HCT116 (cell line): ENCODE measurements around the gene TAS2R60. TPM values are rescaled to one million over a fixed set of nuclear protein-coding genes. Genes with fewer than 3 reads are reported as not detected.

Experiments
- ATAC-seq: fragments of 200-7000 bp; cut with Tn5 transposase; 2 replicates; pipeline ENCODE4 v1.9.1; 2020; ENCODE audit warnings: mild to moderate bottlenecking, moderate library complexity
- BruUV-seq: library from RNA; stranded (reverse); fragments of 400-500 nt; replicated peaks from 2 replicates; lab custom pipeline; 2021; lab: Mats Ljungman, UMichigan
- CTCF ChIA-PET: fragments of 300-600 bp; sonication (Branson Sonifier 250); formaldehyde crosslinking; loops from one replicate; lab custom pipeline; 2021; ENCODE audit warnings: antibody characterized with exemption; lab: Charles Lee
- POLR2A ChIA-PET: fragments of 300-600, 350-600 bp; sonication (Branson Sonifier 250); formaldehyde crosslinking; loops from one replicate; lab custom pipeline; 2021; ENCODE audit warnings: antibody characterized with exemption; lab: Charles Lee
- RAD21 ChIA-PET, 2 experiments: fragments of 300-600 bp; sonication (Branson Sonifier 250); formaldehyde crosslinking; loops; one replicate each; lab custom pipeline; 2023; ENCODE audit warnings: low total read pairs in 2 of 2; ENCODE audit not compliant: uncharacterized antibody in 2 of 2, unreplicated experiment in 2 of 2, low non-redundant PET in 1 of 2; lab: Charles Lee
- DNase-seq: peaks from one replicate; pipeline ENCODE4 v3.0.0-alpha.2; 2010; ENCODE audit warnings: low read depth, low spot score
- H2AFZ ChIP-seq: fragments of 200-600 bp; shearing (Covaris generic), sonication (generic); 2 replicates; pipeline ENCODE4 v1.6.1; 2017; ENCODE audit warnings: low read depth, mixed run types, mixed read lengths, antibody characterized with exemption, low read length; ENCODE audit not compliant: poor library complexity, severe bottlenecking
- H3K27ac ChIP-seq: 2 replicates; pipeline ENCODE4 v1.5.1; 2012; ENCODE audit warnings: low read depth, low read length
- H3K27me3 ChIP-seq: fragments of 200-600 bp; sonication (generic); 2 replicates; pipeline ENCODE4 v1.6.1; 2016; ENCODE audit warnings: mixed run types, low read length, mixed read lengths; ENCODE audit not compliant: insufficient read depth
- H3K36me3 ChIP-seq, 2 experiments: fragments of 200-500 bp in 1 of 2; fragments of 200-600 bp in 1 of 2; sonication (Bioruptor generic) in 1 of 2; sonication (generic) in 1 of 2; 2 replicates each; pipeline versions ENCODE4 v1.5.1 to v1.6.1; 2014 to 2016; ENCODE audit warnings: low read length in 2 of 2, inconsistent platforms in 1 of 2, mixed read lengths in 1 of 2, mixed run types in 1 of 2; ENCODE audit not compliant: insufficient read depth in 2 of 2, control insufficient read depth in 1 of 2
- H3K4me1 ChIP-seq, 2 experiments: fragments of 200-600 bp in 1 of 2; sonication (generic) in 1 of 2; 2 replicates each; pipeline versions ENCODE4 v1.5.1 to v1.6.1; 2012 to 2017; ENCODE audit warnings: low read length in 2 of 2, inconsistent platforms in 1 of 2, mild to moderate bottlenecking in 1 of 2, mixed read lengths in 1 of 2, mixed run types in 1 of 2, moderate library complexity in 1 of 2; ENCODE audit not compliant: insufficient read depth in 2 of 2, control insufficient read depth in 1 of 2
- H3K4me2 ChIP-seq: fragments of 200-600 bp; sonication (generic); 2 replicates; pipeline ENCODE4 v1.6.1; 2017; ENCODE audit warnings: mixed run types, low read length, mixed read lengths
- H3K4me3 ChIP-seq, 2 experiments: fragments of 200-600 bp in 1 of 2; sonication (generic) in 1 of 2; replicated peaks in 1 of 2; 2 replicates each; pipeline ENCODE4 v1.5.1; 2011 to 2016; ENCODE audit warnings: low read length in 2 of 2, control low read depth in 1 of 2, low read depth in 1 of 2, mild to moderate bottlenecking in 1 of 2, mixed read lengths in 1 of 2, mixed run types in 1 of 2
- H3K79me2 ChIP-seq: fragments of 200-600 bp; sonication (generic); 2 replicates; pipeline ENCODE4 v1.6.1; 2017; ENCODE audit warnings: mild to moderate bottlenecking, mixed run types, low read length, moderate library complexity, mixed read lengths; ENCODE audit not compliant: insufficient read depth
- H3K9ac ChIP-seq: fragments of 200-600 bp; sonication (generic); 2 replicates; pipeline ENCODE4 v1.6.1; 2016; ENCODE audit warnings: low read length, mixed read lengths
- H3K9me2 ChIP-seq: fragments of 200-600 bp; sonication (generic), shearing (Covaris generic); 2 replicates; pipeline ENCODE4 v1.6.1; 2017; ENCODE audit warnings: mixed run types, mild to moderate bottlenecking, moderate library complexity; ENCODE audit not compliant: insufficient read depth
- H3K9me3 ChIP-seq, 2 experiments: fragments of 200-500 bp in 1 of 2; fragments of 200-600 bp in 1 of 2; sonication (Bioruptor generic) in 1 of 2; sonication (generic) in 1 of 2; 2 replicates each; pipeline ENCODE4 v1.6.1; 2014 to 2017; ENCODE audit warnings: low read length in 2 of 2, mixed read lengths in 2 of 2, inconsistent platforms in 1 of 2, low read depth in 1 of 2, mild to moderate bottlenecking in 1 of 2, mixed run types in 1 of 2, moderate library complexity in 1 of 2; ENCODE audit not compliant: control insufficient read depth in 1 of 2, insufficient read depth in 1 of 2
- H4K20me1 ChIP-seq: fragments of 200-600 bp; sonication (generic), shearing (Covaris generic); 2 replicates; pipeline ENCODE4 v1.6.1; 2017; ENCODE audit warnings: mixed run types, mild to moderate bottlenecking, moderate library complexity; ENCODE audit not compliant: insufficient read depth
- ATF3 ChIP-seq: IDR thresholded peaks from 2 replicates; pipeline ENCODE4 v1.6.1; 2012
- CBX3 ChIP-seq: IDR thresholded peaks from 2 replicates; pipeline ENCODE4 v1.6.1; 2012; ENCODE audit warnings: low read depth
- CEBPB ChIP-seq: IDR thresholded peaks from 2 replicates; pipeline ENCODE4 v1.6.1; 2012; ENCODE audit warnings: low read depth
- CTCF ChIP-seq, 3 experiments: fragments of 200-600 bp in 1 of 3; sonication (generic) in 1 of 3; IDR thresholded peaks in 2 of 3; conservative IDR thresholded peaks in 1 of 3; 2 replicates each; pipeline ENCODE4 v1.5.1; 2012 to 2017; ENCODE audit warnings: low read depth in 2 of 3, low read length in 2 of 3, antibody characterized with exemption in 1 of 3, borderline replicate concordance in 1 of 3, control low read depth in 1 of 3, mild to moderate bottlenecking in 1 of 3, mixed read lengths in 1 of 3, mixed run types in 1 of 3, moderate library complexity in 1 of 3; ENCODE audit not compliant: insufficient read depth in 1 of 3
- EGR1 ChIP-seq: IDR thresholded peaks from 2 replicates; pipeline ENCODE4 v1.6.1; 2012; ENCODE audit warnings: low read depth
- ELF1 ChIP-seq: IDR thresholded peaks from 2 replicates; pipeline ENCODE4 v1.6.1; 2012; ENCODE audit warnings: low read depth, borderline replicate concordance
- EZH2 ChIP-seq: fragments of 200-600 bp; sonication (generic); IDR thresholded peaks from 2 replicates; pipeline ENCODE4 v1.6.1; 2017; ENCODE audit warnings: antibody characterized with exemption, mixed run types
- EZH2phosphoT487 ChIP-seq: fragments of 200-600 bp; IDR thresholded peaks from 2 replicates; pipeline ENCODE4 v1.6.1; 2018; ENCODE audit warnings: antibody characterized with exemption, borderline replicate concordance
- MAX ChIP-seq: IDR thresholded peaks from 2 replicates; pipeline ENCODE4 v1.6.1; 2012
- POLR2A ChIP-seq: IDR thresholded peaks from 2 replicates; pipeline ENCODE4 v1.7.0; 2011; ENCODE audit warnings: borderline replicate concordance; ENCODE audit not compliant: insufficient read depth, insufficient read length; ENCODE audit errors: extremely low read depth
- POLR2AphosphoS5 ChIP-seq: IDR thresholded peaks from 2 replicates; pipeline ENCODE4 v1.6.1; 2011; ENCODE audit warnings: mild to moderate bottlenecking, low read depth, low read length, moderate library complexity
- RAD21 ChIP-seq: IDR thresholded peaks from 2 replicates; pipeline ENCODE4 v1.6.1; 2012; ENCODE audit warnings: low read depth, mild to moderate bottlenecking
- REST ChIP-seq: IDR thresholded peaks from 2 replicates; pipeline ENCODE4 v1.6.1; 2012; ENCODE audit warnings: low read depth
- SP1 ChIP-seq: IDR thresholded peaks from 2 replicates; pipeline ENCODE4 v1.6.1; 2012; ENCODE audit warnings: low read depth
- SRF ChIP-seq: IDR thresholded peaks from 2 replicates; pipeline ENCODE4 v1.6.1; 2012; ENCODE audit warnings: low read depth
- TCF7L2 ChIP-seq: IDR thresholded peaks from 2 replicates; pipeline ENCODE4 v1.7.0; 2011; ENCODE audit warnings: borderline replicate concordance, inconsistent platforms; ENCODE audit not compliant: insufficient read depth, insufficient read length; ENCODE audit errors: extremely low read depth
- YY1 ChIP-seq: IDR thresholded peaks from 2 replicates; pipeline ENCODE4 v1.6.1; 2011; ENCODE audit warnings: low read length, low read depth, moderate library complexity, mild to moderate bottlenecking; ENCODE audit not compliant: insufficient replicate concordance; ENCODE audit errors: extremely low read depth
- ZBTB33 ChIP-seq: IDR thresholded peaks from 2 replicates; pipeline ENCODE4 v1.6.1; 2011; ENCODE audit warnings: mild to moderate bottlenecking, low read length, moderate library complexity; ENCODE audit not compliant: insufficient replicate concordance; ENCODE audit errors: extremely low read depth
- ZFX ChIP-seq: fragments of 450-650 bp; IDR thresholded peaks from 2 replicates; pipeline ENCODE4 v1.6.1; 2017
- ZNF274 ChIP-seq: fragments of 200-500 bp; sonication (Bioruptor generic); IDR thresholded peaks from 2 replicates; pipeline ENCODE4 v1.6.1; 2014; ENCODE audit warnings: mild to moderate bottlenecking, low read depth, low read length, inconsistent platforms
- intact Hi-C: fragments of 100-400 bp; cut with micrococcal nuclease; formaldehyde crosslinking; loops from 2 replicates; pipeline ENCODE4 v1.10.0; 2022
- total RNA-seq: library from RNA; stranded (reverse); gene quantifications from one replicate; pipeline ENCODE4 v1.2.1, GENCODE V29; 2021; ENCODE audit not compliant: unreplicated experiment

Gene TAS2R60
- total RNA-seq, 1 experiment from 2014 or later: not detected

GRCh38 chr7:143439866-143440265 lies 3.4 kb upstream of the TAS2R60 start:
- Histone ChIP-seq H4K20me1 (no peaks in the 10 kb centered on the region), H3K4me1 (no peaks in the 10 kb centered on the region), H3K9me2 (no peaks in the 10 kb centered on the region), H3K4me2 (no peak overlapping the region), H2AFZ (no peak overlapping the region), H3K4me3 (no peak overlapping the region), H3K27me3 (no peaks in the 10 kb centered on the region), H3K9ac (no peak overlapping the region), H3K36me3 (no peaks in the 10 kb centered on the region), H3K9me3 (no peaks in the 10 kb centered on the region)
- ATAC-seq: no peak
- POLR2A ChIA-PET: no interaction called here
- BruUV-seq: no TSS peak
- DNase-seq: no peak
- RAD21 ChIA-PET: no interaction called here
- intact Hi-C loops: no loop called here
- TF ChIP-seq SP1 (no peak), POLR2A (no peak), SRF (no peak), CEBPB (no peak), ZBTB33 (no peak), EZH2phosphoT487 (no peak), ELF1 (no peak), CTCF (IDR thresholded peaks at IDR 0.05 in 2 of 3, conservative IDR thresholded peaks at IDR 0.05 in 1 of 3; ENCODE audit: borderline replicate concordance in 1 of 3, insufficient read depth in 1 of 3, low read depth in 2 of 3, low read length in 2 of 3) (no peak), EGR1 (no peak), REST (no peak), EZH2 (no peak), ATF3 (no peak), POLR2AphosphoS5 (no peak), ZFX (no peak), TCF7L2 (no peak), YY1 (no peak), ZNF274 (no peak), CBX3 (no peak), MAX (no peak), RAD21 (no peak)
- TF ChIP-seq, all 23 proteins: peak for 0
- no peaks in the 10 kb centered on the region for H3K79me2 ChIP-seq
- CTCF ChIA-PET: no interaction called here
- no peak overlapping the region for H3K27ac ChIP-seq
